Dendritic cell treated with granulocyte-macrophage colony-stimulating factor and Interleukin-4, amounts not matched to agents 40 ng/mL and 50 ng/mL, for 4 days (primary cell): ENCODE results near the gene LMO1.

ENCODE experiments used
- H3K27ac Mint-ChIP-seq: one replicate; pipeline ENCODE4 v1.8.0; 2022; ENCODE audit warnings: mild to moderate bottlenecking, mixed read lengths
- H3K27me3 Mint-ChIP-seq: one replicate; pipeline ENCODE4 v1.8.0; 2022; ENCODE audit warnings: mild to moderate bottlenecking, mixed read lengths
- H3K36me3 Mint-ChIP-seq: one replicate; pipeline ENCODE4 v1.8.0; 2022; ENCODE audit warnings: low read depth, mixed read lengths
- H3K4me1 Mint-ChIP-seq: one replicate; pipeline ENCODE4 v1.8.0; 2022; ENCODE audit warnings: low read depth, mixed read lengths
- H3K4me3 Mint-ChIP-seq: one replicate; pipeline ENCODE4 v1.8.0; 2022; ENCODE audit warnings: mild to moderate bottlenecking, moderate library complexity, mixed read lengths
- H3K9me3 Mint-ChIP-seq: one replicate; pipeline ENCODE4 v1.8.0; 2022; ENCODE audit warnings: mixed read lengths
- intact Hi-C: fragments of 100-400 bp; cut with micrococcal nuclease; formaldehyde crosslinking; loops from one replicate; pipeline ENCODE4 v1.15.0; 2022

LMO1 gene

GRCh38 chr11:8293171-8293570, 29.5 kb upstream of the LMO1 start:
- intact Hi-C loops, result no loop called here
- H3K9me3 Mint-ChIP-seq, result no peaks in the 10 kb centered on the region
- H3K27me3 Mint-ChIP-seq, result peaks cover 2% of the 10 kb centered on the region
- H3K4me1 Mint-ChIP-seq, result no peaks in the 10 kb centered on the region
- no peaks in the 10 kb centered on the region for H3K36me3 Mint-ChIP-seq
- no peak overlapping the region for H3K4me3 Mint-ChIP-seq
- H3K27ac Mint-ChIP-seq, result no peak overlapping the region

- H3K27me3 Mint-ChIP-seq, result no peaks in the 10 kb centered on the region
- H3K36me3 Mint-ChIP-seq, result no peaks in the 10 kb centered on the region
- intact Hi-C loops, result no loop called here
- peaks cover 6% of the 10 kb centered on the region for H3K4me1 Mint-ChIP-seq
- H3K27ac Mint-ChIP-seq, result no peak overlapping the region
- no peaks in the 10 kb centered on the region for H3K9me3 Mint-ChIP-seq
- H3K4me3 Mint-ChIP-seq, result no peak overlapping the region
Observed at GRCh38 chr11:8292351-8292750, 28.7 kb upstream of the LMO1 start.

GRCh38 chr11:8291421-8292350, 28.0 kb upstream of the LMO1 start:
- Mint-ChIP-seq H3K36me3 (no peaks in the 10 kb centered on the region), H3K4me3 (no peak overlapping the region), H3K9me3 (no peaks in the 10 kb centered on the region), H3K27me3 (no peaks in the 10 kb centered on the region), H3K27ac (no peak overlapping the region), H3K4me1 (peaks cover 13% of the 10 kb centered on the region)
- intact Hi-C loops, result no loop called here

- Mint-ChIP-seq H3K4me1 (peaks cover 13% of the 10 kb centered on the region), H3K36me3 (no peaks in the 10 kb centered on the region), H3K4me3 (no peak overlapping the region), H3K27me3 (peaks cover 2% of the 10 kb centered on the region), H3K27ac (no peak overlapping the region), H3K9me3 (no peaks in the 10 kb centered on the region)
- intact Hi-C loops, result no loop called here
Observed at GRCh38 chr11:8290081-8290810, 26.6 kb upstream of the LMO1 start.

- Mint-ChIP-seq H3K27ac (no peak overlapping the region), H3K27me3 (peaks cover 6% of the 10 kb centered on the region), H3K9me3 (no peaks in the 10 kb centered on the region), H3K4me3 (no peak overlapping the region), H3K4me1 (peaks cover 13% of the 10 kb centered on the region), H3K36me3 (no peaks in the 10 kb centered on the region)
- intact Hi-C loops, result no loop called here
Observed at GRCh38 chr11:8289492-8289918, 25.8 kb upstream of the LMO1 start.

GRCh38 chr11:8288824-8289491, 25.3 kb upstream of the LMO1 start:
- H3K4me1 Mint-ChIP-seq, result peaks cover 13% of the 10 kb centered on the region
- intact Hi-C loops, result no loop called here
- H3K27ac Mint-ChIP-seq, result no peak overlapping the region
- H3K27me3 Mint-ChIP-seq, result peaks cover 11% of the 10 kb centered on the region
- no peaks in the 10 kb centered on the region for H3K36me3 Mint-ChIP-seq
- no peaks in the 10 kb centered on the region for H3K9me3 Mint-ChIP-seq
- H3K4me3 Mint-ChIP-seq, result no peak overlapping the region

- Mint-ChIP-seq H3K9me3 (no peaks in the 10 kb centered on the region), H3K4me1 (peaks cover 13% of the 10 kb centered on the region)
Observed at GRCh38 chr11:8288166-8288772, 24.6 kb upstream of the LMO1 start.

GRCh38 chr11:8287703-8288102, 24.0 kb upstream of the LMO1 start:
- peaks cover 15% of the 10 kb centered on the region for H3K27me3 Mint-ChIP-seq
- H3K36me3 Mint-ChIP-seq, result no peaks in the 10 kb centered on the region
- no peak overlapping the region for H3K27ac Mint-ChIP-seq
- no peak overlapping the region for H3K4me3 Mint-ChIP-seq
- intact Hi-C loops, result no loop called here
- H3K9me3 Mint-ChIP-seq, result no peaks in the 10 kb centered on the region
- peaks cover 13% of the 10 kb centered on the region for H3K4me1 Mint-ChIP-seq

More at GRCh38 chr11:8288166-8288772, 24.6 kb upstream of the LMO1 start:
- intact Hi-C loops, result no loop called here
- no peak overlapping the region for H3K27ac Mint-ChIP-seq
- no peak overlapping the region for H3K4me3 Mint-ChIP-seq
- peaks cover 15% of the 10 kb centered on the region for H3K27me3 Mint-ChIP-seq
- no peaks in the 10 kb centered on the region for H3K36me3 Mint-ChIP-seq

- Mint-ChIP-seq H3K36me3 (no peaks in the 10 kb centered on the region), H3K9me3 (no peaks in the 10 kb centered on the region), H3K27ac (peak overlapping the region; percentile 1), H3K4me1 (peaks cover 13% of the 10 kb centered on the region), H3K4me3 (no peak overlapping the region), H3K27me3 (peaks cover 15% of the 10 kb centered on the region)
- intact Hi-C loops, result no loop called here
Observed at GRCh38 chr11:8287297-8287696, 23.6 kb upstream of the LMO1 start.

GRCh38 chr11:8286886-8287285, 23.2 kb upstream of the LMO1 start:
- Mint-ChIP-seq H3K36me3 (no peaks in the 10 kb centered on the region), H3K9me3 (no peaks in the 10 kb centered on the region), H3K27ac (peak overlapping the region; percentile 1), H3K27me3 (peaks cover 15% of the 10 kb centered on the region), H3K4me1 (peaks cover 13% of the 10 kb centered on the region), H3K4me3 (no peak overlapping the region)
- intact Hi-C loops, result no loop called here

GRCh38 chr11:8285796-8286195, 22.1 kb upstream of the LMO1 start:
- Mint-ChIP-seq H3K4me3 (no peak overlapping the region), H3K27me3 (peaks cover 15% of the 10 kb centered on the region), H3K36me3 (no peaks in the 10 kb centered on the region), H3K9me3 (no peaks in the 10 kb centered on the region), H3K4me1 (peaks cover 13% of the 10 kb centered on the region), H3K27ac (no peak overlapping the region)
- intact Hi-C loops, result no loop called here

GRCh38 chr11:8285228-8285627, 21.6 kb upstream of the LMO1 start:
- H3K27me3 Mint-ChIP-seq, result peaks cover 15% of the 10 kb centered on the region
- no peak overlapping the region for H3K27ac Mint-ChIP-seq
- H3K36me3 Mint-ChIP-seq, result no peaks in the 10 kb centered on the region
- intact Hi-C loops, result no loop called here
- H3K4me1 Mint-ChIP-seq, result peaks cover 13% of the 10 kb centered on the region
- no peak overlapping the region for H3K4me3 Mint-ChIP-seq
- H3K9me3 Mint-ChIP-seq, result no peaks in the 10 kb centered on the region

GRCh38 chr11:8283465-8284230, 20.0 kb upstream of the LMO1 start:
- Mint-ChIP-seq H3K36me3 (no peaks in the 10 kb centered on the region), H3K27me3 (peaks cover 15% of the 10 kb centered on the region), H3K27ac (no peak overlapping the region), H3K9me3 (no peaks in the 10 kb centered on the region), H3K4me3 (no peak overlapping the region), H3K4me1 (peaks cover 13% of the 10 kb centered on the region)
- intact Hi-C loops, result no loop called here
